ENCODE measurements around the gene MFSD2A. TPM values are rescaled to one million over a fixed set of nuclear protein-coding genes. Genes with fewer than 3 reads are reported as not detected.
"Not testable (repeated sequence)": the region's sequence is repeated elsewhere in the genome, so short reads cannot be mapped to it uniquely, and the experiment has no call there.

MFSD2A gene
- total RNA-seq, 1 experiment from 2014 or later = 12.1 TPM

- Histone ChIP-seq H3K4me3 (ENCODE audit: low read length) (no peak overlapping the region), H3K27ac (ENCODE audit: low read length) (no peak overlapping the region), H3K4me2 (ENCODE audit: low read length) (no peak overlapping the region), H3K79me2 (ENCODE audit: low read length) (no peaks in the 10 kb centered on the region), H2AFZ (ENCODE audit: low read length) (no peak overlapping the region), H3K9me3 (ENCODE audit: low read length) (0 out of 2 replicates have a peak, but pooled peaks cover 7% of the 10 kb centered on the region), H3K9ac (ENCODE audit: low read length) (no peak overlapping the region), H4K20me1 (ENCODE audit: low read length) (no peaks in the 10 kb centered on the region), H3F3A (ENCODE audit: low read length, unreplicated experiment) (no peaks in the 10 kb centered on the region), H3K36me3 (ENCODE audit: low read depth, low read length) (no peaks in the 10 kb centered on the region), H3K9me2 (replicated peaks; ENCODE audit: low read length) (no peaks in the 10 kb centered on the region), H3K27me3 (ENCODE audit: low read length) (no peaks in the 10 kb centered on the region), H3K4me1 (ENCODE audit: insufficient read depth, low read length) (no peaks in the 10 kb centered on the region)
- BruUV-seq (replicated peaks) = no TSS peak
- intact Hi-C loops (cut with micrococcal nuclease) = no loop called here
- ChIA-PET CTCF (no interaction called here), POLR2A (ENCODE audit: unreplicated experiment) (interaction anchor here (0.5 kb wide), 1 partner anchor 36 kb away, joined by 4 read pairs; no protein-coding TSS in a partner anchor)
- TF ChIP-seq EZH2 (IDR thresholded peaks at IDR 0.05; ENCODE audit: low read length, unreplicated experiment) = no peak
- no peak for TF ChIP-seq CTCF (conservative IDR thresholded peaks at IDR 0.05; ENCODE audit: low read depth, low read length)
- no peak for TF ChIP-seq EZH2phosphoT487 (IDR thresholded peaks at IDR 0.05; ENCODE audit: borderline replicate concordance, low read length)
- no peak for ATAC-seq
- no peak for DNase-seq
These were observed 47.2 kb upstream of the MFSD2A start for GRCh38 chr1:39907528-39908453.

GRCh38 chr1:39908534-39908933 is 46.4 kb upstream of the MFSD2A start:
- no peak for TF ChIP-seq CTCF (conservative IDR thresholded peaks at IDR 0.05; ENCODE audit: low read depth, low read length)
- no peak for TF ChIP-seq EZH2phosphoT487 (IDR thresholded peaks at IDR 0.05; ENCODE audit: borderline replicate concordance, low read length)
- no peak for TF ChIP-seq EZH2 (IDR thresholded peaks at IDR 0.05; ENCODE audit: low read length, unreplicated experiment)
- Histone ChIP-seq H4K20me1 (ENCODE audit: low read length) (no peaks in the 10 kb centered on the region), H3K4me2 (ENCODE audit: low read length) (no peak overlapping the region), H3K27ac (ENCODE audit: low read length) (no peak overlapping the region), H3K9me2 (replicated peaks; ENCODE audit: low read length) (no peaks in the 10 kb centered on the region), H3K36me3 (ENCODE audit: low read depth, low read length) (no peaks in the 10 kb centered on the region), H3F3A (ENCODE audit: low read length, unreplicated experiment) (no peaks in the 10 kb centered on the region), H3K27me3 (ENCODE audit: low read length) (no peaks in the 10 kb centered on the region), H3K4me1 (ENCODE audit: insufficient read depth, low read length) (no peaks in the 10 kb centered on the region), H3K9me3 (ENCODE audit: low read length) (0 out of 2 replicates have a peak, but pooled peaks cover 7% of the 10 kb centered on the region), H3K79me2 (ENCODE audit: low read length) (no peaks in the 10 kb centered on the region), H3K9ac (ENCODE audit: low read length) (no peak overlapping the region), H3K4me3 (ENCODE audit: low read length) (no peak overlapping the region), H2AFZ (ENCODE audit: low read length) (no peak overlapping the region)
- intact Hi-C loops (cut with micrococcal nuclease) = no loop called here
- BruUV-seq (replicated peaks) = no TSS peak
- ATAC-seq (no peak), DNase-seq (no peak)
- CTCF ChIA-PET = no interaction called here
- POLR2A ChIA-PET (ENCODE audit: unreplicated experiment) = no interaction called here

- POLR2A ChIA-PET (ENCODE audit: unreplicated experiment) = no interaction called here
- Histone ChIP-seq H2AFZ (ENCODE audit: low read length) (no peak overlapping the region), H3K9me3 (ENCODE audit: low read length) (0 out of 2 replicates have a peak, but pooled peaks cover 7% of the 10 kb centered on the region), H3K4me2 (ENCODE audit: low read length) (no peak overlapping the region), H3K36me3 (ENCODE audit: low read depth, low read length) (no peaks in the 10 kb centered on the region), H3K27me3 (ENCODE audit: low read length) (no peaks in the 10 kb centered on the region), H3K4me3 (ENCODE audit: low read length) (no peak overlapping the region), H3K79me2 (ENCODE audit: low read length) (no peaks in the 10 kb centered on the region), H4K20me1 (ENCODE audit: low read length) (no peaks in the 10 kb centered on the region), H3K27ac (ENCODE audit: low read length) (no peak overlapping the region), H3K4me1 (ENCODE audit: insufficient read depth, low read length) (no peaks in the 10 kb centered on the region), H3K9ac (ENCODE audit: low read length) (no peak overlapping the region), H3K9me2 (replicated peaks; ENCODE audit: low read length) (no peaks in the 10 kb centered on the region), H3F3A (ENCODE audit: low read length, unreplicated experiment) (no peaks in the 10 kb centered on the region)
- no peak for TF ChIP-seq EZH2 (IDR thresholded peaks at IDR 0.05; ENCODE audit: low read length, unreplicated experiment)
- no peak for TF ChIP-seq CTCF (conservative IDR thresholded peaks at IDR 0.05; ENCODE audit: low read depth, low read length)
- no peak for TF ChIP-seq EZH2phosphoT487 (IDR thresholded peaks at IDR 0.05; ENCODE audit: borderline replicate concordance, low read length)
- DNase-seq (no peak), ATAC-seq (no peak)
- no TSS peak for BruUV-seq (replicated peaks)
- intact Hi-C loops (cut with micrococcal nuclease) = no loop called here
- CTCF ChIA-PET = no interaction called here
These were observed 44.7 kb upstream of the MFSD2A start for GRCh38 chr1:39910263-39910662.

GRCh38 chr1:39913136-39913535 is 41.8 kb upstream of the MFSD2A start:
- H2AFZ ChIP-seq (ENCODE audit: low read length); H3K27ac ChIP-seq (ENCODE audit: low read length); H3K4me1 ChIP-seq (ENCODE audit: insufficient read depth, low read length); H3F3A ChIP-seq (ENCODE audit: low read length, unreplicated experiment); H3K4me2 ChIP-seq (ENCODE audit: low read length); H3K27me3 ChIP-seq (ENCODE audit: low read length); H4K20me1 ChIP-seq (ENCODE audit: low read length); POLR2A ChIA-PET (ENCODE audit: unreplicated experiment); H3K79me2 ChIP-seq (ENCODE audit: low read length); H3K9ac ChIP-seq (ENCODE audit: low read length); DNase-seq; ATAC-seq; H3K9me3 ChIP-seq (ENCODE audit: low read length); H3K4me3 ChIP-seq (ENCODE audit: low read length); CTCF ChIA-PET; H3K36me3 ChIP-seq (ENCODE audit: low read depth, low read length); intact Hi-C loops (cut with micrococcal nuclease); BruUV-seq (replicated peaks); H3K9me2 ChIP-seq (replicated peaks; ENCODE audit: low read length): not testable (repeated sequence)

Data from PC-3 (cell line).